Cardiac muscle cell (in vitro differentiated cells and primary cell): Measurements from ENCODE around the gene SPON2. TPM values are rescaled to one million over a fixed set of nuclear protein-coding genes. Genes with fewer than 3 reads are reported as not detected.

Source experiments
- DNase-seq, 2 donors: peaks; one replicate each; pipeline versions ENCODE4 v3.0.0 to v3.0.0-alpha.2; 2010 to 2017; ENCODE audit warnings: low read depth in 1 of 2, low spot score in 1 of 2
- H3K27ac ChIP-seq: fragments of 200-600 bp; sonication (generic); 2 replicates; pipeline ENCODE4 v1.5.1; 2016
- H3K27me3 ChIP-seq: fragments of 200-600 bp; sonication (generic); 2 replicates; pipeline ENCODE4 v1.6.0; 2016; ENCODE audit warnings: control low read depth
- H3K36me3 ChIP-seq: fragments of 200-600 bp; sonication (generic); 2 replicates; pipeline ENCODE4 v1.5.1; 2016; ENCODE audit warnings: control low read depth
- H3K4me1 ChIP-seq: fragments of 200-600 bp; sonication (generic); 2 replicates; pipeline ENCODE4 v1.8.1; 2017; ENCODE audit warnings: low read depth, mild to moderate bottlenecking, mixed run types
- H3K4me3 ChIP-seq: fragments of 200-600 bp; sonication (generic); 2 replicates; pipeline ENCODE4 v1.5.1; 2016; ENCODE audit warnings: mild to moderate bottlenecking
- H3K9me3 ChIP-seq: fragments of 200-600 bp; sonication (generic); 2 replicates; pipeline ENCODE4 v1.5.1; 2017; ENCODE audit warnings: low read depth, mild to moderate bottlenecking, control low read depth
- polyA plus RNA-seq: library from polyadenylated mRNA; unstranded; fragments of >200 nt; fragmentation: Nextera tagmentation; extraction: Ambion mirVana; gene quantifications from 2 replicates; pipeline ENCODE4 v1.2.1, GENCODE V29; 2016
- total RNA-seq: library from RNA; depleted of rRNA; stranded (reverse); fragments of >200 nt; gene quantifications from 2 replicates; pipeline ENCODE4 v1.2.3, GENCODE V29; 2016
- TF ChIP-seq, protein P1 (sequence below): IDR thresholded peaks from 2 replicates; pipeline ENCODE4 v1.5.1; 2012; ENCODE audit warnings: low read depth, mild to moderate bottlenecking, low read length

The SPON2 gene
- total and polyA plus RNA-seq, 2 experiments from 2014 or later, result 0.12 to 0.98 TPM

DNA sequence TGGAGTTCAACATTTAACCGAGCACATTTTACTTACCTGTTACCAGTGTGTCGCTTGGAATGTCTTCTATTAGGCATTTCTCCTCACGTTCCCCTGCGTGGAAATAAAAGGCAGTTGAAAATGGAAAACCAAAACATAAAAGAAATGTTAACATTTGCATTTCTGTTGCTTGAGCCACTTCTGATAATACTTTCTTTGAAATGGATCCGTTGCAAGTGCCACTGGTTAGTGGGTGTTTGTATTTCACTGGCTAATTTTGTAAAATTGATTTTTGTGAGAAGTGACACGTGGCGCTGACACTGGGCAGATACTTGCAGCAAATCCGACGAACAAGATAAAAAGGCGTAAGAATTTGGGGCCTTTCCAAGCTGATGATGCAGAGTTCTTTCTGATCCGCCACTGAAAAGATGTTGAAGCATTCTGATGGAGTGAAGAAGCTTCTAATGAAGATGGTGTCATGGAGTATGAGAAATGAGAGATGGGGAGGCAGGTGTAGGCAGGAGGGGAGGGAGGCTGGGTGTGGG lies 18.8 kb downstream of the SPON2 start:
- Histone ChIP-seq H3K27ac (no peak overlapping the region), H3K9me3 (no peaks in the 10 kb centered on the region), H3K4me1 (no peaks in the 10 kb centered on the region), H3K4me3 (no peak overlapping the region), H3K36me3 (no peaks in the 10 kb centered on the region), H3K27me3 (peaks cover 3% of the 10 kb centered on the region)
- no peak for DNase-seq
- TF ChIP-seq, protein P1, sequence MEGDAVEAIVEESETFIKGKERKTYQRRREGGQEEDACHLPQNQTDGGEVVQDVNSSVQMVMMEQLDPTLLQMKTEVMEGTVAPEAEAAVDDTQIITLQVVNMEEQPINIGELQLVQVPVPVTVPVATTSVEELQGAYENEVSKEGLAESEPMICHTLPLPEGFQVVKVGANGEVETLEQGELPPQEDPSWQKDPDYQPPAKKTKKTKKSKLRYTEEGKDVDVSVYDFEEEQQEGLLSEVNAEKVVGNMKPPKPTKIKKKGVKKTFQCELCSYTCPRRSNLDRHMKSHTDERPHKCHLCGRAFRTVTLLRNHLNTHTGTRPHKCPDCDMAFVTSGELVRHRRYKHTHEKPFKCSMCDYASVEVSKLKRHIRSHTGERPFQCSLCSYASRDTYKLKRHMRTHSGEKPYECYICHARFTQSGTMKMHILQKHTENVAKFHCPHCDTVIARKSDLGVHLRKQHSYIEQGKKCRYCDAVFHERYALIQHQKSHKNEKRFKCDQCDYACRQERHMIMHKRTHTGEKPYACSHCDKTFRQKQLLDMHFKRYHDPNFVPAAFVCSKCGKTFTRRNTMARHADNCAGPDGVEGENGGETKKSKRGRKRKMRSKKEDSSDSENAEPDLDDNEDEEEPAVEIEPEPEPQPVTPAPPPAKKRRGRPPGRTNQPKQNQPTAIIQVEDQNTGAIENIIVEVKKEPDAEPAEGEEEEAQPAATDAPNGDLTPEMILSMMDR, result no peak

DNA sequence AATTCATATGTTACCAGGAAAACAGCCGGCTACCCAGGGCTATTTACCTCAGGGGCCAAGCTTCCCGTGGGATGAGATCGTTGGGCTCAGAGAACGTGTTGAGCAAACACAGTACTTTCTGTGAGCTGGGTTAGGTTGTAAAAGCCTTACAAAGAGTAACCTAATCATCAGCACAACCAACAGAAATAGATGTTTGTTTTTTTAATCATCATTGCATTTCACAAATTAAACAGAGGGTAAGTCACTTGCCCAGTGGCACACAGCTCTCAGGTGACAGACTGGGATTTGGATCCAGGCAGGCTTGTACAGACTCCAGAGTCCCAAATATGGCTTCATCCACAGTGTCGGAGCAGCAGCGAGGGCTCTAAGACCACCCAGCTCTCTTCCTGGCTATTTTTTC lies 20.1 kb downstream of the SPON2 start:
- Histone ChIP-seq H3K9me3 (no peaks in the 10 kb centered on the region), H3K4me1 (no peaks in the 10 kb centered on the region), H3K36me3 (no peaks in the 10 kb centered on the region), H3K27me3 (peaks cover 3% of the 10 kb centered on the region), H3K4me3 (no peak overlapping the region), H3K27ac (no peak overlapping the region)
- TF ChIP-seq, protein P1, result no peak
- no peak for DNase-seq

DNA sequence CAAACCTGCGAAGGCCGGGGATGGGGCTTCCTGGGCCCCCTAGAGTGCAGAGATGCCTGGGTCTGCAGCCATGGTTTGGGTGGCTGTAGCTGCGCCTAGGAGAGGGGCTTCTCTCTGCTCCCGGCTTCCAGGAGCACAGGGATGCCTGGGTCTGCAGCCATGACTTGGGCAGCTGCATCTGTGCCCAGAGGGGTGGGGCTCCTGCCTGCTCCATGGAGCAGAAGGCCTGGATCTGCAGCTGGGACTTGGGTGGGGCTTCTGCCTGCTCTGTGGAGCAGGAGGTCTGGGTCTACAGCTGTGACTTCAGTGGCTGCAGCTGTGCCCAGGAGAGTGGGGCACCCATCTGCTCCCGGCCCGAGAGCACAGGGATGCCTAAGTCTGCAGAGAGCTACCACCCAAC lies 20.8 kb downstream of the SPON2 start:
- TF ChIP-seq, protein P1, result no peak
- Histone ChIP-seq H3K4me3 (no peak overlapping the region), H3K27ac (no peak overlapping the region), H3K9me3 (no peaks in the 10 kb centered on the region), H3K36me3 (no peaks in the 10 kb centered on the region), H3K4me1 (no peaks in the 10 kb centered on the region), H3K27me3 (peaks cover 3% of the 10 kb centered on the region)
- no peak for DNase-seq

DNA sequence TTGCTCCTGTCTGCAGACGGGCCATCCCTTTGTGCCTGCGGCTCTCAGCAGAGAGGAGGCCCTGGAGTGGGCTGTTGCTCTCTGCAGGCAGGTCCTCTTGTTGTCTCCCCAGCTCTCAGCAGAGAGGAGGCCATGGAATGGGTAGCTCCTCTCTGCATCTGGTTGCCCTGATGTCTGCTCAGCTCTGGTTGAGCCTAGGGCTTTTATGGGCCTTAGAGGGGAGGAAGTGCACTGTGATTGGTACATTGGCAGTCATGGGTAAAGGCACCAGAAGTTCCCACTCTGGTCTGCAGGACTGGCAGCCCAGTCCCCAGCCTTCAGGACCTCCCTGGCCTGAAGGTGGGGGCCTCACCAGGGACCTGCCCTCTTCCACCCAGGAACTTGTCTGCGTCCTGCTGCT lies 21.5 kb downstream of the SPON2 start:
- TF ChIP-seq, protein P1, result no peak
- Histone ChIP-seq H3K9me3 (no peaks in the 10 kb centered on the region), H3K36me3 (no peaks in the 10 kb centered on the region), H3K4me3 (no peak overlapping the region), H3K4me1 (no peaks in the 10 kb centered on the region), H3K27ac (no peak overlapping the region), H3K27me3 (peaks cover 3% of the 10 kb centered on the region)
- no peak for DNase-seq

DNA sequence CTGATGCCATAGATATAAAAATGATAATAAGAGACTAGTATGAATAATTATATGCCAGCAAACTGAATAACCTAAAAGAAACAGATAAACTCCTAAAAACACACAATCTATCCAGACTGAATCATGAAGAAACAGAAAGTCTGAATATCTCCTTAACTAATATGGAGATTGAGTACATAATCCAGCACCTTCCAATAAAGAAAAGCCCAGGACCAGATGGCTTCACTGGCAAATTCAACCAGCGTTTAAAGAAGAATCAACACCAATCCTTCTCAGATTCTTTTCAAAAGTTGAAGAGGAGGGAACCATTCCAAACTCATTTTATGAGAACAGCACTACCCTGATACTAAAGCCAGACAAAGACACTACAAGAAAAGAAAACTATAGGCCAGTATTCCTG lies 32.5 kb downstream of the SPON2 start:
- no peak overlapping the region for H3K27ac ChIP-seq

More for the DNA sequence above, 32.5 kb downstream of the SPON2 start:
- Histone ChIP-seq H3K4me1 (no peaks in the 10 kb centered on the region), H3K36me3 (no peaks in the 10 kb centered on the region), H3K9me3 (no peaks in the 10 kb centered on the region), H3K4me3 (no peak overlapping the region), H3K27me3 (no peaks in the 10 kb centered on the region)
- no peak for DNase-seq
- TF ChIP-seq, protein P1, result no peak
